ENCODE results near the gene ANXA4.

Gene ANXA4

DNA sequence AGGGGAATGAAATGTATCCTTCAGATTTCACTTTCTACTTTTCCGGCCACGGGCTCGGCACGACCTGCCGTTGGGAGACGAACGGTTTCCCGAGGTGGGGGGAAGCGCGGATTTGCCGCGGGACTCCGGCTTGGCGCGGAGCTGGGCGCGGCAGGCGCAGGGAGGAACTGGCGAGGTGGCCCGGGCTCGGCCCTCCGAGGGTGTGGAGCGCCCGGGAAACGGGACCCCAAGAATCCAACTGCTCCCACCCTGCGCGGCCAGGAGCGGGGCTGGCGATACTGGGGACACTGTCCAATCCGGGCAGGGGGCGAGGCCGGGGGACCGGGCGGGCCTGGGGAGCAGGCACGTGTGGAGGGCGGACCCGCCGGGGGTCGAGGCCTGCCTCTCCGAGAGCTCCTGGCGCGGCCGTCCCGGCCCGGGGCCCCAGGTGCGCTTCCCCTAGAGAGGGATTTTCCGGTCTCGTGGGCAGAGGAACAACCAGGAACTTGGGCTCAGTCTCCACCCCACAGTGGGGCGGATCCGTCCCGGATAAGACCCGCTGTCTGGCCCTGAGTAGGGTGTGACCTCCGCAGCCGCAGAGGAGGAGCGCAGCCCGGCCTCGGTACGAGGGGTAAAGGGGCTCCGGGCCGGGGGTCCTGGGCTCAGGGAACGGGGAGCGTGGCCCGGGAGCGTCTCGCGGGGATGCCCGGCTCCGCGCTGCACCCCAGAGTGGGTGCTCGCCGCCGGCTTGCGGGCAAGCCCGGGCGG is at the start of gene ANXA4:
ANXA4 (plus strand) TSS at position 560 of the 747 bp plus-strand sequence. CDS start 39,432 bp downstream, outside the sequence.
- peak within 1 kb of the TSS; percentile 76 for H3K4me3 ChIP-seq (ENCODE audit: severe bottlenecking)
- peak; percentile 4 for TF ChIP-seq CTCF (IDR thresholded peaks at IDR 0.05; ENCODE audit: poor library complexity, severe bottlenecking)
- H3K9me3 ChIP-seq (ENCODE audit: severe bottlenecking): no peaks in the 10 kb centered on the region
- peak; percentile 90 for ATAC-seq (ENCODE audit: low read depth)
- peaks cover 6% of the 10 kb centered on the region for H3K4me1 ChIP-seq (ENCODE audit: insufficient read depth, poor library complexity, severe bottlenecking)
- DNase-seq (ENCODE audit: low spot score): peak; percentile 85
- no peaks in the 10 kb centered on the region for H3K36me3 ChIP-seq (ENCODE audit: low read depth)
- H3K27me3 ChIP-seq (ENCODE audit: insufficient read depth, poor library complexity, severe bottlenecking): no peaks in the 10 kb centered on the region
- H3K27ac ChIP-seq (ENCODE audit: poor library complexity, severe bottlenecking): peak within 1 kb of the TSS; percentile 86

GRCh38 chr2:69692424-69692823 is 49.5 kb upstream of the ANXA4 start:
- DNase-seq (ENCODE audit: low spot score) (no peak), ATAC-seq (ENCODE audit: low read depth) (no peak)
- no peak overlapping the region for H3K27ac ChIP-seq (ENCODE audit: poor library complexity, severe bottlenecking)
- no peaks in the 10 kb centered on the region for H3K27me3 ChIP-seq (ENCODE audit: insufficient read depth, poor library complexity, severe bottlenecking)
- H3K4me1 ChIP-seq (ENCODE audit: insufficient read depth, poor library complexity, severe bottlenecking): peaks cover 8% of the 10 kb centered on the region
- H3K4me3 ChIP-seq (ENCODE audit: severe bottlenecking): no peak overlapping the region
- no peak for TF ChIP-seq CTCF (IDR thresholded peaks at IDR 0.05; ENCODE audit: poor library complexity, severe bottlenecking)
- H3K9me3 ChIP-seq (ENCODE audit: severe bottlenecking): no peaks in the 10 kb centered on the region
- no peaks in the 10 kb centered on the region for H3K36me3 ChIP-seq (ENCODE audit: low read depth)

GRCh38 chr2:69693059-69693774 is 48.7 kb upstream of the ANXA4 start:
- peaks cover 8% of the 10 kb centered on the region for H3K4me1 ChIP-seq (ENCODE audit: insufficient read depth, poor library complexity, severe bottlenecking)
- no peaks in the 10 kb centered on the region for H3K9me3 ChIP-seq (ENCODE audit: severe bottlenecking)
- ATAC-seq (ENCODE audit: low read depth) (no peak), DNase-seq (ENCODE audit: low spot score) (no peak)
- no peak overlapping the region for H3K4me3 ChIP-seq (ENCODE audit: severe bottlenecking)
- no peak overlapping the region for H3K27ac ChIP-seq (ENCODE audit: poor library complexity, severe bottlenecking)
- no peak for TF ChIP-seq CTCF (IDR thresholded peaks at IDR 0.05; ENCODE audit: poor library complexity, severe bottlenecking)
- no peaks in the 10 kb centered on the region for H3K27me3 ChIP-seq (ENCODE audit: insufficient read depth, poor library complexity, severe bottlenecking)
- no peaks in the 10 kb centered on the region for H3K36me3 ChIP-seq (ENCODE audit: low read depth)

DNA sequence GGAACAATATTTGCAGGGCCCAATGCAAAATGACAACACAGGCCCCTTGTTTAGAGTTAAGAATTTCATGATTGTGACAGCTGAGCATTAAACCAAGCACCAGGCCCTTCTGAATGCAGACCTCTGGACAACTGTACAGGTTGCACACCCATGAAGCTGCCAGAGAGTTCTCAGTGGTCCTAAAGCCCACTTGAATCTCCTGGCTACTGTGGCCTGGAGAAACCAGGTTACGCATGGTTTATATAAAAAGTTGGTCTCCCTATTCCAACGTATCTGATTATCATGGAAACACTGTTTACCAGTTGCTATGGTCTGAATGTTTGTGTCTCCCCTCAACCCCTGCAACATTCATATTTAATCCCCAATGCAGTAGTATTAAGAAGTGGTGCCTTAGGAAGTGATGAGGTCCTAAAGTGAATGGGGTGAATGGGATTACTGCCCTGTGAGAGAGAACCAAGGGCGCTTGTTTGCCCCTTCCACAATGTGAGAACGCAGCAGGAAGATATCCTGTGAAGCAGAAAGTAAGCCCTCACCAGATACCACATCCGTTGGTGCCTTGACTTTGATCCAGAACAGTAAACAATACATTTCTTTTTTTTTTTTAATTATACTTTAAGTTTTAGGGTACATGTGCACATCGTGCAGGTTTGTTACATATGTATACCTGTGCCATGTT is 48.0 kb upstream of the ANXA4 start:
- H3K27ac ChIP-seq (ENCODE audit: poor library complexity, severe bottlenecking): no peak overlapping the region
- ATAC-seq (ENCODE audit: low read depth) (no peak), DNase-seq (ENCODE audit: low spot score) (no peak)
- peaks cover 8% of the 10 kb centered on the region for H3K4me1 ChIP-seq (ENCODE audit: insufficient read depth, poor library complexity, severe bottlenecking)
- H3K4me3 ChIP-seq (ENCODE audit: severe bottlenecking): no peak overlapping the region
- no peaks in the 10 kb centered on the region for H3K36me3 ChIP-seq (ENCODE audit: low read depth)
- no peaks in the 10 kb centered on the region for H3K9me3 ChIP-seq (ENCODE audit: severe bottlenecking)
- no peak for TF ChIP-seq CTCF (IDR thresholded peaks at IDR 0.05; ENCODE audit: poor library complexity, severe bottlenecking)
- no peaks in the 10 kb centered on the region for H3K27me3 ChIP-seq (ENCODE audit: insufficient read depth, poor library complexity, severe bottlenecking)
